Neural progenitor cell (in vitro differentiated cells): Measurements from ENCODE around the gene PATJ. TPM values are rescaled to one million over a fixed set of nuclear protein-coding genes. Genes with fewer than 3 reads are reported as not detected.
"Not testable (repeated sequence)": the region's sequence is repeated elsewhere in the genome, so short reads cannot be mapped to it uniquely, and the experiment has no call there.

Experiments used
- DNase-seq: peaks from one replicate; pipeline ENCODE4 v3.0.0-alpha.2; 2016; ENCODE audit warnings: low spot score
- H2AFZ ChIP-seq: fragments of 200-600 bp; sonication (generic); replicated peaks from 2 replicates; pipeline ENCODE4 v1.6.1; 2016; ENCODE audit warnings: antibody characterized with exemption
- H3F3A ChIP-seq: fragments of 200-600 bp; sonication (generic); 2 replicates; pipeline ENCODE4 v1.6.1; 2016; ENCODE audit warnings: antibody characterized with exemption, low read depth
- H3K27ac ChIP-seq: fragments of 200-600 bp; sonication (generic); 2 replicates; pipeline ENCODE4 v1.5.1; 2016; ENCODE audit warnings: mild to moderate bottlenecking
- H3K27me3 ChIP-seq: fragments of 200-600 bp; sonication (generic); 2 replicates; pipeline ENCODE4 v1.6.1; 2016; ENCODE audit warnings: mild to moderate bottlenecking, moderate library complexity
- H3K36me3 ChIP-seq: fragments of 200-600 bp; sonication (generic); 2 replicates; pipeline ENCODE4 v1.5.1; 2016
- H3K4me1 ChIP-seq: fragments of 200-600 bp; sonication (generic); 2 replicates; pipeline ENCODE4 v1.6.1; 2016; ENCODE audit warnings: mixed run types
- H3K4me2 ChIP-seq: fragments of 200-600 bp; sonication (generic); 2 replicates; pipeline ENCODE4 v1.6.1; 2016
- H3K4me3 ChIP-seq: fragments of 200-600 bp; sonication (generic); 2 replicates; pipeline ENCODE4 v1.5.1; 2016
- H3K79me2 ChIP-seq: fragments of 200-600 bp; sonication (generic); 2 replicates; pipeline ENCODE4 v1.6.1; 2016; ENCODE audit warnings: low read depth
- H3K9ac ChIP-seq: fragments of 200-600 bp; sonication (generic); 2 replicates; pipeline ENCODE4 v1.6.1; 2016
- H3K9me3 ChIP-seq: fragments of 200-600 bp; sonication (generic); 2 replicates; pipeline ENCODE4 v1.5.1; 2016; ENCODE audit warnings: low read depth
- H4K20me1 ChIP-seq: fragments of 200-600 bp; sonication (generic); 2 replicates; pipeline ENCODE4 v1.6.1; 2016; ENCODE audit warnings: low read depth
- H3K27ac Mint-ChIP-seq: 3 replicates; pipeline ENCODE4 v1.8.0; 2021; ENCODE audit warnings: mixed read lengths
- H3K27me3 Mint-ChIP-seq: 2 replicates; pipeline ENCODE4 v1.8.0; 2022; ENCODE audit warnings: low read depth, mild to moderate bottlenecking, inconsistent platforms, moderate library complexity, mixed read lengths; ENCODE audit not compliant: insufficient read depth
- H3K36me3 Mint-ChIP-seq: 3 replicates; pipeline ENCODE4 v1.8.0; 2021; ENCODE audit warnings: mixed read lengths
- H3K4me1 Mint-ChIP-seq: 3 replicates; pipeline ENCODE4 v1.8.0; 2021; ENCODE audit warnings: mixed read lengths
- H3K4me3 Mint-ChIP-seq: 3 replicates; pipeline ENCODE4 v1.8.0; 2021; ENCODE audit warnings: mild to moderate bottlenecking, moderate library complexity, mixed read lengths
- H3K9me3 Mint-ChIP-seq: 3 replicates; pipeline ENCODE4 v1.8.0; 2020; ENCODE audit warnings: mixed read lengths
- EZH2 ChIP-seq: fragments of 200-600 bp; sonication (generic); IDR thresholded peaks from 2 replicates; pipeline ENCODE4 v1.6.1; 2017; ENCODE audit warnings: antibody characterized with exemption, mild to moderate bottlenecking, moderate library complexity
- EZH2phosphoT487 ChIP-seq: fragments of 200-600 bp; sonication (generic); IDR thresholded peaks from 2 replicates; pipeline ENCODE4 v1.6.1; 2017; ENCODE audit warnings: antibody characterized with exemption
- total RNA-seq: library from RNA; depleted of rRNA; stranded (reverse); fragments of >200 nt; gene quantifications from 2 replicates; pipeline ENCODE4 v1.2.3, GENCODE V29; 2015; ENCODE audit warnings: low replicate concordance
- TF ChIP-seq, protein P1 (sequence below): fragments of 200-600 bp; sonication (generic); IDR thresholded peaks from 2 replicates; pipeline ENCODE4 v1.5.1; 2017; ENCODE audit warnings: antibody characterized with exemption, mild to moderate bottlenecking

Gene PATJ
- total RNA-seq, 1 donor from 2014 or later = 24.8 TPM

DNA sequence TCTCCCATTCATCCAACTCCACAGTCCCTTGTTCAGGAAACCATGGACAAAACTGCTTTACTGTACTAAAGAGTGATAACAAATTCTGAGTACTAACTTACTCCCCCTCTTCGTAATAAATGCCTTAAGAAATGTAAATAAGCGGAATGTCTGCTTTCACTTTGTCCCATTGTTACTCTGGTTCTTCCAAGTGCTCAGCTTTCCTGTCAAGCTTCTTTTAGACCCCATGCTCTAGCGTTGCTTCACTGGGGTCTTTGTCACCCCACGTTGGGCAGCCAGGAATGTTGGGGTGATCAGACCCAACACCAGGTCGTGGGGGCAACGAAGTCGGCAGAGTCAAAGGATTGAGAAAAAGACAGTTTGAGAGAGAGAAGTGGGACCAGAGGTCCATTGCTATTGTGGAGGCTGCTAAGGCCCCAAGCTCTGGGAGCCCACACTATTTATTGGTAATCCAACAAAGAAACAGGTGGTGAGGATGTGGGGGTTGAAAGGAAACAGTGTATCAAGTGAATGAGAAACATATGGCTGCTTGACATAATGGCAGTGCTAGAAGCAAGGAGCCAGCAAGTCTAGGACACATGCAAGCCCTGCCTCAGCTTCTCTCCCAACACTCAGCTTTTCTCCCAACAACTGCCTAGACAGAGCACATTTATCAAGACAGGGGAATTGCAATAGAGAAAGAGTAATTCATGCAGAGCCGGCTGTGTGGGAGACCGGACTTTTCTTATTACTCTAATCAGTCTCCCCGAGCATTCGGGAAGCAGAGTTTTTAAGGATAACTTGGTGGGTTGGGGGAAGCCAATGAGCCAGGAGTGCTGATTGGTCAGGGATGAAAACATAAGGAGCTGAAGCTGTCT lies 441.1 kb downstream of the PATJ start:
- Histone ChIP-seq H3K4me3 (peak overlapping the region; percentile 19), H3F3A (peaks cover 41% of the 10 kb centered on the region), H3K27ac (peak overlapping the region; percentile 79), H2AFZ (peak overlapping the region; percentile 53), H3K4me2 (peak overlapping the region; percentile 66), H3K4me1 (peaks cover 54% of the 10 kb centered on the region)
- not testable (repeated sequence) for H3K79me2 ChIP-seq, H3K4me3 Mint-ChIP-seq, H3K27me3 ChIP-seq, H3K36me3 ChIP-seq, H3K9me3 ChIP-seq, H3K36me3 Mint-ChIP-seq, H3K9me3 Mint-ChIP-seq, H3K9ac ChIP-seq, H3K27me3 Mint-ChIP-seq, H4K20me1 ChIP-seq
- DNase-seq = peak; percentile 15
- H3K4me1 Mint-ChIP-seq = peaks cover 26% of the 10 kb centered on the region
- peak overlapping the region; percentile 72 for H3K27ac Mint-ChIP-seq

DNA sequence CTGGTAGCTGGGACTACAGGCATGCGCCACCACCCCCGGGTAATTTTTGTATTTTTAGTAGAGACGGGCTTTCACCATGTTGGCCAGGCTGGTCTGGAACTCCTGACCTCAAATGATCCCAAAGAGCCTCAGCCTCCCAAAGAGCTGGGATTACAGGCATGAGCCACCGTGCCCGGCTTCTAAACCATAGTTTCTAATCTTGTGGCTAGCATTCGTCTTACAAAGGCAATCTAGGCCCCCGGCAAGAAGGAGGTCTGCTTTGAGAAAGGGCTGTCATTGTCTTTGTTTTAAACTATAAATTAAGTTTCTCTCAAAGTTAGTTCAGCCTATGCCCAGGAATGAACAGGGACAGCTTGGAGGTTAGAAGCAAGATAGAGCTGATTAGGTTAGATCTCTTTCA lies 442.1 kb downstream of the PATJ start:
- Histone ChIP-seq H3K4me2 (no peak overlapping the region), H3K36me3 (no peaks in the 10 kb centered on the region), H3K4me1 (peaks cover 44% of the 10 kb centered on the region), H4K20me1 (no peaks in the 10 kb centered on the region), H3K4me3 (no peak overlapping the region), H3K27me3 (no peaks in the 10 kb centered on the region), H3F3A (peaks cover 41% of the 10 kb centered on the region), H2AFZ (no peak overlapping the region), H3K79me2 (no peaks in the 10 kb centered on the region), H3K9me3 (no peaks in the 10 kb centered on the region), H3K9ac (no peak overlapping the region), H3K27ac (no peak overlapping the region)
- DNase-seq = no peak
- Mint-ChIP-seq H3K4me1 (peaks cover 26% of the 10 kb centered on the region), H3K36me3 (no peaks in the 10 kb centered on the region), H3K4me3 (no peak overlapping the region), H3K9me3 (no peaks in the 10 kb centered on the region), H3K27me3 (peaks cover 2% of the 10 kb centered on the region), H3K27ac (no peak overlapping the region)
- no peak for TF ChIP-seq EZH2phosphoT487
- no peak for TF ChIP-seq EZH2
- TF ChIP-seq, protein P1, sequence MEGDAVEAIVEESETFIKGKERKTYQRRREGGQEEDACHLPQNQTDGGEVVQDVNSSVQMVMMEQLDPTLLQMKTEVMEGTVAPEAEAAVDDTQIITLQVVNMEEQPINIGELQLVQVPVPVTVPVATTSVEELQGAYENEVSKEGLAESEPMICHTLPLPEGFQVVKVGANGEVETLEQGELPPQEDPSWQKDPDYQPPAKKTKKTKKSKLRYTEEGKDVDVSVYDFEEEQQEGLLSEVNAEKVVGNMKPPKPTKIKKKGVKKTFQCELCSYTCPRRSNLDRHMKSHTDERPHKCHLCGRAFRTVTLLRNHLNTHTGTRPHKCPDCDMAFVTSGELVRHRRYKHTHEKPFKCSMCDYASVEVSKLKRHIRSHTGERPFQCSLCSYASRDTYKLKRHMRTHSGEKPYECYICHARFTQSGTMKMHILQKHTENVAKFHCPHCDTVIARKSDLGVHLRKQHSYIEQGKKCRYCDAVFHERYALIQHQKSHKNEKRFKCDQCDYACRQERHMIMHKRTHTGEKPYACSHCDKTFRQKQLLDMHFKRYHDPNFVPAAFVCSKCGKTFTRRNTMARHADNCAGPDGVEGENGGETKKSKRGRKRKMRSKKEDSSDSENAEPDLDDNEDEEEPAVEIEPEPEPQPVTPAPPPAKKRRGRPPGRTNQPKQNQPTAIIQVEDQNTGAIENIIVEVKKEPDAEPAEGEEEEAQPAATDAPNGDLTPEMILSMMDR = no peak

DNA sequence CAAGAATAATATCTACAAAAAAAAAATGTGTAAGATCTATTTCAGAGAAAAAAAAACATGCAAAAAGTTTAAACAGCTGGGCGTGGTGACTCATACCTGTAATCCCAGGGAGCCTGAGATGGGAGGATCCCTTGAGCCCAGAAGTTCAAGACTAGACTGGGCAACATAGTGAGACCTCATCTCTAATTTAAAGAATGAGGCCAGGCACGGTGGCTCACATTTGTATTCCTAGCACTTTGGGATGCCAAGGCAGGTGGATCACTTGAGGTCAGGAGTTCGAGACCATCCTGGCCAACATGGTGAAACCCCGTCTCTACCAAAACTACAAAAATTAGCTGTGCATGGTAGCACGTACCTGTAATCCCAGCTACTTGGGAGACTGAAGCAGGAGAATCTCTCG lies 443.0 kb downstream of the PATJ start:
- not testable (repeated sequence) for H3K36me3 Mint-ChIP-seq, H3K27ac Mint-ChIP-seq, DNase-seq

DNA sequence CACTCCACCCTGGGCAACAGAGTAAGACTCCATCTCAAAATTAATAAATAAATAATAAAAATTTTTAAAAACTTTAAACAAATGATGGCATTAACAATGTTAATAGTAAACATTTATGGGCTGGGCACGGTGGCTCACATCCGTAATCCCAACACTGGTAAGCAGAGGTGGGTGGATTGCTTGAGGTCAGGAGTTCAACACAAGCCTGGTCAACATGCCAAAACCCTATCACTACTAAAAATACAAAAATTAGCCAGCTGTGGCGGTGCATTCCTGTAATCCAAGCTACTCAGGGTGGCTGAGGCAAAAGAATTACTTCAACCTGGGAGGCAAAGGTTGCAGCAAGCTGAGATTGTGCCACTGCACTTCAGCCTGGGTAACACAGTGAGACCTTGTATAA lies 443.4 kb downstream of the PATJ start:
- Mint-ChIP-seq H3K27me3 (peaks cover 2% of the 10 kb centered on the region), H3K4me3 (no peak overlapping the region), H3K9me3 (no peaks in the 10 kb centered on the region), H3K36me3 (no peaks in the 10 kb centered on the region), H3K4me1 (peaks cover 26% of the 10 kb centered on the region), H3K27ac (no peak overlapping the region)
- Histone ChIP-seq H3K36me3 (no peaks in the 10 kb centered on the region), H3K4me3 (no peak overlapping the region), H3K4me2 (no peak overlapping the region), H3F3A (peaks cover 33% of the 10 kb centered on the region), H3K79me2 (no peaks in the 10 kb centered on the region), H4K20me1 (no peaks in the 10 kb centered on the region), H3K27me3 (no peaks in the 10 kb centered on the region), H2AFZ (no peak overlapping the region), H3K27ac (no peak overlapping the region), H3K4me1 (peaks cover 36% of the 10 kb centered on the region), H3K9ac (no peak overlapping the region), H3K9me3 (no peaks in the 10 kb centered on the region)
- no peak for DNase-seq
- TF ChIP-seq, protein P1 = no peak
- TF ChIP-seq EZH2 (no peak), EZH2phosphoT487 (no peak)

More for the DNA sequence above, 443.0 kb downstream of the PATJ start:
- not testable (repeated sequence) for H3K27ac ChIP-seq, H3K4me3 ChIP-seq, H3K9me3 Mint-ChIP-seq, H3K27me3 Mint-ChIP-seq, H3K9ac ChIP-seq, H3K4me3 Mint-ChIP-seq, H2AFZ ChIP-seq, H4K20me1 ChIP-seq, H3K79me2 ChIP-seq, H3K27me3 ChIP-seq, H3K4me2 ChIP-seq, H3K36me3 ChIP-seq, H3K9me3 ChIP-seq
- H3K4me1 ChIP-seq = peaks cover 41% of the 10 kb centered on the region
- peaks cover 38% of the 10 kb centered on the region for H3F3A ChIP-seq
- H3K4me1 Mint-ChIP-seq = peaks cover 26% of the 10 kb centered on the region
